Activated CD8-positive, alpha-beta memory T cell treated with anti-CD3 and anti-CD28 coated beads, Interleukin-2, amount 50 U/mL, for 4 hours (primary cell): ENCODE results near the gene HCN1.
"Not testable (repeated sequence)": the region's sequence is repeated elsewhere in the genome, so short reads cannot be mapped to it uniquely, and the experiment has no call there.

Experiments used
- DNase-seq: peaks from one replicate; pipeline ENCODE4 v3.0.0-alpha.2; 2020

The HCN1 gene

GRCh38 chr5:45414620-45415573, 281.3 kb downstream of the HCN1 start:
- DNase-seq: no peak

GRCh38 chr5:45411971-45412612, 284.1 kb downstream of the HCN1 start:
- no peak for DNase-seq

- DNase-seq: no peak
Observed at GRCh38 chr5:45410304-45410995, 285.7 kb downstream of the HCN1 start.

GRCh38 chr5:45408067-45408466, 288.1 kb downstream of the HCN1 start:
- DNase-seq: no peak

GRCh38 chr5:45402804-45403455, 293.2 kb downstream of the HCN1 start:
- DNase-seq: no peak

GRCh38 chr5:45399041-45399440, 297.1 kb downstream of the HCN1 start:
- no peak for DNase-seq

GRCh38 chr5:45385321-45386058, 310.7 kb downstream of the HCN1 start:
- DNase-seq: no peak

GRCh38 chr5:45383985-45384384, 312.2 kb downstream of the HCN1 start:
- DNase-seq: no peak

GRCh38 chr5:45382583-45382982, 313.6 kb downstream of the HCN1 start:
- no peak for DNase-seq

GRCh38 chr5:45376417-45376816, 319.8 kb downstream of the HCN1 start:
- DNase-seq: no peak

GRCh38 chr5:45372629-45373028, 323.6 kb downstream of the HCN1 start:
- no peak for DNase-seq

GRCh38 chr5:45371423-45371822, 324.8 kb downstream of the HCN1 start:
- not testable (repeated sequence) for DNase-seq

- DNase-seq: no peak
Observed at GRCh38 chr5:45355189-45355992, 340.8 kb downstream of the HCN1 start.

- no peak for DNase-seq
Observed at GRCh38 chr5:45336464-45336863, 359.7 kb downstream of the HCN1 start.

- DNase-seq: no peak
Observed at GRCh38 chr5:45335978-45336377, 360.2 kb downstream of the HCN1 start.

- DNase-seq: no peak
Observed at GRCh38 chr5:45335346-45335745, 360.8 kb downstream of the HCN1 start.

GRCh38 chr5:45334939-45335338, 361.2 kb downstream of the HCN1 start:
- no peak for DNase-seq

GRCh38 chr5:45312627-45313026, 383.6 kb downstream of the HCN1 start:
- not testable (repeated sequence) for DNase-seq

GRCh38 chr5:45295231-45295630, 400.9 kb downstream of the HCN1 start:
- no peak for DNase-seq

- no peak for DNase-seq
Observed at GRCh38 chr5:45288746-45289145, 407.4 kb downstream of the HCN1 start.

GRCh38 chr5:45284436-45284835, 411.7 kb downstream of the HCN1 start:
- DNase-seq: no peak
